CD14-positive monocyte (primary cell): ENCODE results near the gene GPR15. TPM values are rescaled to one million over a fixed set of nuclear protein-coding genes. Genes with fewer than 3 reads are reported as not detected.

Experiments
- DNase-seq, 3 donors: peaks; one replicate each; pipeline ENCODE4 v3.0.0-alpha.2; 2011 to 2022
- H2AFZ ChIP-seq: 2 replicates; pipeline ENCODE4 v1.6.0; 2012; ENCODE audit warnings: mild to moderate bottlenecking, low read depth, low read length, inconsistent platforms; ENCODE audit not compliant: insufficient read depth, poor library complexity, severe bottlenecking
- H3K27ac ChIP-seq, 2 donors: 1 replicate in 1 of 2; 2 replicates in 1 of 2; pipeline ENCODE4 v1.5.1; 2012 to 2013; ENCODE audit warnings: low read length in 2 of 2, control low read depth in 1 of 2, inconsistent platforms in 1 of 2, low read depth in 1 of 2, mild to moderate bottlenecking in 1 of 2
- H3K27me3 ChIP-seq, 2 donors: one replicate each; pipeline versions ENCODE4 v1.6.0 to v1.6.1; 2011 to 2013; ENCODE audit warnings: low read length in 2 of 2; ENCODE audit not compliant: control insufficient read depth in 2 of 2, insufficient read depth in 2 of 2
- H3K36me3 ChIP-seq, 2 donors: replicated peaks in 1 of 2; 1 replicate in 1 of 2; 2 replicates in 1 of 2; pipeline versions ENCODE4 v1.5.1 to v1.6.1; 2012 to 2013; ENCODE audit warnings: low read length in 2 of 2, control low read depth in 1 of 2, inconsistent platforms in 1 of 2, mild to moderate bottlenecking in 1 of 2; ENCODE audit not compliant: insufficient read depth in 2 of 2, control insufficient read depth in 1 of 2
- H3K4me1 ChIP-seq, 2 donors: 1 replicate in 1 of 2; 2 replicates in 1 of 2; pipeline versions ENCODE4 v1.5.1 to v1.6.1; 2012 to 2013; ENCODE audit warnings: low read length in 2 of 2, control low read depth in 1 of 2, inconsistent platforms in 1 of 2, mild to moderate bottlenecking in 1 of 2, moderate library complexity in 1 of 2; ENCODE audit not compliant: insufficient read depth in 2 of 2, control insufficient read depth in 1 of 2
- H3K4me2 ChIP-seq: replicated peaks from 2 replicates; pipeline ENCODE3; 2012; ENCODE audit warnings: low read length, moderate library complexity, mild to moderate bottlenecking; ENCODE audit not compliant: poor library complexity, severe bottlenecking; ENCODE audit errors: extremely low read depth
- H3K4me3 ChIP-seq, 3 experiments: fragments of 200-600 bp in 1 of 3; sonication (generic) in 1 of 3; replicated peaks in 1 of 3; 1 replicate in 2 of 3; 2 replicates in 1 of 3; pipeline ENCODE4 v1.5.1; 2011 to 2013; ENCODE audit warnings: low read length in 3 of 3, mild to moderate bottlenecking in 3 of 3, control low read depth in 2 of 3, low read depth in 2 of 3, inconsistent platforms in 1 of 3, moderate library complexity in 1 of 3
- H3K79me2 ChIP-seq: 2 replicates; pipeline ENCODE4 v1.6.0; 2012; ENCODE audit warnings: mild to moderate bottlenecking, control low read depth, inconsistent platforms, low read length, moderate library complexity; ENCODE audit not compliant: insufficient read depth
- H3K9ac ChIP-seq: 2 replicates; pipeline ENCODE4 v1.6.0; 2017; ENCODE audit warnings: low read length, mild to moderate bottlenecking; ENCODE audit not compliant: insufficient read depth, poor library complexity, severe bottlenecking
- H3K9me3 ChIP-seq, 2 donors: replicated peaks in 1 of 2; 1 replicate in 1 of 2; 2 replicates in 1 of 2; pipeline versions ENCODE4 v1.5.1 to v1.6.1; 2012 to 2013; ENCODE audit warnings: low read length in 2 of 2, control low read depth in 1 of 2; ENCODE audit not compliant: control insufficient read depth in 1 of 2, insufficient read depth in 1 of 2
- H4K20me1 ChIP-seq: 2 replicates; pipeline ENCODE4 v1.6.0; 2012; ENCODE audit warnings: mild to moderate bottlenecking, low read length, control low read depth, moderate library complexity; ENCODE audit not compliant: insufficient read depth
- H3K27ac Mint-ChIP-seq, 7 donors: one replicate each; pipeline ENCODE4 v1.8.0; 2020; ENCODE audit warnings: mild to moderate bottlenecking in 7 of 7, mixed read lengths in 7 of 7, moderate library complexity in 6 of 7, inconsistent platforms in 2 of 7
- H3K27me3 Mint-ChIP-seq, 3 donors: one replicate each; pipeline ENCODE4 v1.8.0; 2021 to 2022; ENCODE audit warnings: low read depth in 3 of 3, mild to moderate bottlenecking in 3 of 3, mixed read lengths in 3 of 3, moderate library complexity in 3 of 3, inconsistent platforms in 1 of 3
- H3K36me3 Mint-ChIP-seq, 2 donors: one replicate each; pipeline ENCODE4 v1.8.0; 2020; ENCODE audit warnings: mixed read lengths in 2 of 2, inconsistent platforms in 1 of 2, mild to moderate bottlenecking in 1 of 2
- H3K4me1 Mint-ChIP-seq: one replicate; pipeline ENCODE4 v1.8.0; 2020; ENCODE audit warnings: mild to moderate bottlenecking, mixed read lengths
- H3K4me3 Mint-ChIP-seq, 2 donors: one replicate each; pipeline ENCODE4 v1.8.0; 2020; ENCODE audit warnings: mild to moderate bottlenecking in 2 of 2, mixed read lengths in 2 of 2, moderate library complexity in 1 of 2
- H3K9me3 Mint-ChIP-seq, 7 donors: one replicate each; pipeline ENCODE4 v1.8.0; 2020 to 2022; ENCODE audit warnings: mixed read lengths in 7 of 7, mild to moderate bottlenecking in 6 of 7, moderate library complexity in 6 of 7, inconsistent platforms in 2 of 7
- CTCF ChIP-seq: fragments of 200-600 bp; IDR thresholded peaks from one replicate; pipeline ENCODE4 v1.8.0; 2022; ENCODE audit warnings: antibody characterized with exemption, mild to moderate bottlenecking
- WGBS: methylation state at CpG from one replicate; pipeline ENCODE4 v1.1.5; 2013; ENCODE audit warnings: missing lambda C conversion rate; ENCODE audit not compliant: insufficient coverage; 5-methylcytosine and 5-hydroxymethylcytosine counted together
- intact Hi-C, 2 donors: fragments of 100-400 bp; cut with micrococcal nuclease; formaldehyde crosslinking; loops; one replicate each; pipeline versions ENCODE4 v1.15.0 to v1.15.1; 2023
- polyA plus RNA-seq, 3 donors: library from polyadenylated mRNA; depleted of rRNA in 1 of 3; unstranded in 2 of 3; stranded (reverse) in 1 of 3; fragments of 300-500 nt in 2 of 3; fragments of >200 nt in 1 of 3; fragmentation: Illumina TruSeq in 2 of 3; gene quantifications; 1 replicate in 2 of 3; 2 replicates in 1 of 3; pipeline ENCODE4 v1.2.3, GENCODE V29; 2012 to 2021

GPR15 gene
- polyA plus RNA-seq, 3 donors, result not detected

GRCh38 chr3:98540346-98540745 lies 8.6 kb downstream of the GPR15 start:
- Histone ChIP-seq H3K4me3 (no peak overlapping the region), H3K9me3 (no peaks in the 10 kb centered on the region), H4K20me1 (no peaks in the 10 kb centered on the region), H2AFZ (no peak overlapping the region), H3K9ac (no peak overlapping the region), H3K79me2 (no peaks in the 10 kb centered on the region), H3K4me1 (peaks cover 0 to 9% of the 10 kb centered on the region in 2 donors), H3K27ac (no peak overlapping the region), H3K27me3 (no peaks in the 10 kb centered on the region), H3K36me3 (no peaks in the 10 kb centered on the region), H3K4me2 (no peak overlapping the region)
- 0% methylated on average over 1 of the region's 3 CpGs for WGBS
- DNase-seq, result no peak
- no peak for TF ChIP-seq CTCF
- Mint-ChIP-seq H3K9me3 (peaks cover 0 to 1% (median 0%) of the 10 kb centered on the region in 7 donors), H3K27me3 (peaks cover 0 to 5% (median 0%) of the 10 kb centered on the region in 3 donors), H3K36me3 (no peaks in the 10 kb centered on the region), H3K4me1 (peaks cover 5% of the 10 kb centered on the region), H3K27ac (no peak overlapping the region), H3K4me3 (no peak overlapping the region)
- intact Hi-C loops, result no loop called here

- Mint-ChIP-seq H3K4me3 (no peak overlapping the region), H3K9me3 (peaks cover 0 to 1% (median 0%) of the 10 kb centered on the region in 7 donors), H3K27ac (no peak overlapping the region), H3K36me3 (no peaks in the 10 kb centered on the region), H3K27me3 (peaks cover 0 to 7% (median 0%) of the 10 kb centered on the region in 3 donors), H3K4me1 (peaks cover 5% of the 10 kb centered on the region)
- DNase-seq, result no peak
- no peaks in the 10 kb centered on the region for H3K9me3 ChIP-seq
- no peaks in the 10 kb centered on the region for H3K27me3 ChIP-seq
- no peak overlapping the region for H3K4me3 ChIP-seq
- H3K27ac ChIP-seq, result no peak overlapping the region
- WGBS, result no CpG with 5 or more reads among the region's 1 CpG
- H2AFZ ChIP-seq, result no peak overlapping the region
- no peaks in the 10 kb centered on the region for H3K36me3 ChIP-seq
- no peak overlapping the region for H3K4me2 ChIP-seq
- H3K79me2 ChIP-seq, result no peaks in the 10 kb centered on the region
- H3K9ac ChIP-seq, result no peak overlapping the region
- intact Hi-C loops, result no loop called here
- TF ChIP-seq CTCF, result no peak
- peaks cover 0 to 9% of the 10 kb centered on the region in 2 donors for H3K4me1 ChIP-seq
- H4K20me1 ChIP-seq, result no peaks in the 10 kb centered on the region
Observed at GRCh38 chr3:98541695-98542094, 9.9 kb downstream of the GPR15 start.
